Measurements from ENCODE around the gene FGF14. TPM values are rescaled to one million over a fixed set of nuclear protein-coding genes. Genes with fewer than 3 reads are reported as not detected.
A peak's percentile ranks its signal among the peaks of the same experiment; 100 is the strongest.

FGF14 gene
- total RNA-seq, 1 experiment from 2014 or later, result 0.22 TPM

GRCh38 chr13:102395174-102395573 lies 6.7 kb downstream of the FGF14 start:
- H2BK20ac ChIP-seq (ENCODE audit: low read depth, low read length, poor library complexity, severe bottlenecking), result no peak overlapping the region
- Mint-ChIP-seq H3K36me3 (ENCODE audit: insufficient read depth in 1 of 3, low read depth in 3 of 3) (no peaks in the 10 kb centered on the region), H3K27me3 (ENCODE audit: low read depth) (peaks cover 36% of the 10 kb centered on the region), H3K4me1 (peaks cover 13 to 15% of the 10 kb centered on the region in 2 experiments), H3K27ac (peak overlapping the region; percentile 51 to 98 (median 94); a peak in 6 of 7 replicates), H3K9me3 (no peaks in the 10 kb centered on the region), H3K4me3 (peak overlapping the region; percentile 84 to 91)
- no peak overlapping the region for H4K91ac ChIP-seq (ENCODE audit: insufficient read length, low read depth, low read length)
- H4K5ac ChIP-seq (ENCODE audit: insufficient read length, low read depth, low read length), result no peak overlapping the region
- H2BK5ac ChIP-seq (ENCODE audit: insufficient read length, low read length), result no peak overlapping the region
- H3K18ac ChIP-seq (ENCODE audit: insufficient read length, low read depth, low read length), result peak overlapping the region; percentile 88
- H3K4ac ChIP-seq (ENCODE audit: low read depth, low read length), result no peak overlapping the region
- H2AK5ac ChIP-seq (ENCODE audit: insufficient read length, low read length), result no peak overlapping the region
- TF ChIP-seq CTCF (conservative IDR thresholded peaks at IDR 0.05), result no peak
- H3K14ac ChIP-seq (ENCODE audit: insufficient read depth, low read length), result peak overlapping the region; percentile 86; the same call in 1 of the 2 replicates
- H3K9ac ChIP-seq (ENCODE audit: extremely low read depth, insufficient read length, low read length), result peak overlapping the region; percentile 60
- H3T11ph ChIP-seq (ENCODE audit: low read length), result no peak overlapping the region
- H4K8ac ChIP-seq (replicated peaks; ENCODE audit: insufficient read length, low read depth, low read length), result no peak overlapping the region
- H2AFZ ChIP-seq (ENCODE audit: low read length), result no peak overlapping the region
- no peak overlapping the region for H2BK120ac ChIP-seq (ENCODE audit: low read depth, low read length, poor library complexity, severe bottlenecking)
- no peak for DNase-seq
- no peak overlapping the region for H2BK15ac ChIP-seq (ENCODE audit: low read depth, low read length)
- H3K27ac ChIP-seq (ENCODE audit: insufficient read length, low read depth, low read length), result no peak overlapping the region
- no peaks in the 10 kb centered on the region for H4K20me1 ChIP-seq (ENCODE audit: control insufficient read depth, insufficient read depth, insufficient read length)
- H3K79me2 ChIP-seq (ENCODE audit: insufficient read depth, low read length), result no peaks in the 10 kb centered on the region
- no CpG with 5 or more reads among the region's 10 CpGs for WGBS (ENCODE audit: extremely low coverage, insufficient read length, low lambda C conversion rate)
- H3K4me1 ChIP-seq (ENCODE audit: insufficient read depth, low read length), result no peaks in the 10 kb centered on the region; the same call in none of the 2 replicates
- no peaks in the 10 kb centered on the region for H3K79me1 ChIP-seq (ENCODE audit: insufficient read depth, low read depth, low read length, poor library complexity, severe bottlenecking)
- H3K27me3 ChIP-seq (ENCODE audit: insufficient read depth, low read length), result no peaks in the 10 kb centered on the region; the same call in 1 of the 2 replicates
- H3K4me2 ChIP-seq (ENCODE audit: insufficient read depth, insufficient read length, low read length), result peak overlapping the region; percentile 80
- peaks cover 13% of the 10 kb centered on the region for H3K23me2 ChIP-seq (ENCODE audit: insufficient read length, low read depth, low read length, poor library complexity, severe bottlenecking)
- no peak overlapping the region for H2BK12ac ChIP-seq (ENCODE audit: insufficient read length, low read depth, low read length)
- no peak overlapping the region for H3K23ac ChIP-seq (ENCODE audit: insufficient read length, low read depth, low read length)
- no peak overlapping the region for H3K56ac ChIP-seq (ENCODE audit: insufficient read length, low read depth, low read length)
- no peaks in the 10 kb centered on the region for H3K9me3 ChIP-seq (ENCODE audit: control insufficient read depth, low read depth, low read length)

All from H9 (cell line).